ENCODE results near the gene TCF21. TPM values are rescaled to one million over a fixed set of nuclear protein-coding genes. Genes with fewer than 3 reads are reported as not detected.

TCF21 gene
- total RNA-seq, 1 experiment from 2014 or later = not detected

DNA sequence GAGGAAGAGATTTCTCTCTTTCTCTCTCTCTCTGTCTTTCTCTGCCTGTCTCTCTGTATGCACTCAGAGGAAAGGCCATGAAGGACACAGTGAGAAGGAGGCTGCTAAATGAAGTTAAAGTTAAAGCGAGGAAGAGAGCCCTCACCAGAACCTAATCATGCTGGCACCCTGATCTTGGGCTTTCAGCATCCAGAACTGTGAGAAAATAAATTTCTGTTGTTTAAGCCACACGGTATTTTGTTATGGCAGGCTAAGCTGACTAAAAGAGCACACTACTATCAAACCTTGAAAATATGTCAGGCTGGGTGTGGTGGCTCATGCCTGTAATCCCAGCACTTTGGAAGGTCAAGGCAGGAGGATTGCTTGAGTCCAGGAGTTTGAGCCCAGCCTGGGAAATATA, 8.0 kb upstream of the TCF21 start:
- no peaks in the 10 kb centered on the region for H3K9me3 ChIP-seq (ENCODE audit: low read length)
- H3K36me3 ChIP-seq (ENCODE audit: insufficient read depth, low read length) = no peaks in the 10 kb centered on the region
- no peak overlapping the region for H2AFZ ChIP-seq (ENCODE audit: low read length)
- H3K4me2 ChIP-seq (ENCODE audit: low read depth, low read length, poor library complexity, severe bottlenecking) = no peak overlapping the region
- DNase-seq = no peak
- H3K4me1 ChIP-seq (ENCODE audit: low read length) = no peaks in the 10 kb centered on the region
- H3K27ac ChIP-seq (ENCODE audit: low read length) = no peak overlapping the region
- no peaks in the 10 kb centered on the region for H3K9me2 ChIP-seq (replicated peaks; ENCODE audit: insufficient read depth, low read length)
- no peaks in the 10 kb centered on the region for H4K20me1 ChIP-seq (ENCODE audit: insufficient read depth, low read depth, low read length)
- no peak overlapping the region for H3K9ac ChIP-seq (ENCODE audit: low read length)
- no peak overlapping the region for H3K4me3 ChIP-seq (ENCODE audit: low read length)
- H3K79me2 ChIP-seq (ENCODE audit: low read length) = no peaks in the 10 kb centered on the region
- no peaks in the 10 kb centered on the region for H3K27me3 ChIP-seq (ENCODE audit: low read length)

DNA sequence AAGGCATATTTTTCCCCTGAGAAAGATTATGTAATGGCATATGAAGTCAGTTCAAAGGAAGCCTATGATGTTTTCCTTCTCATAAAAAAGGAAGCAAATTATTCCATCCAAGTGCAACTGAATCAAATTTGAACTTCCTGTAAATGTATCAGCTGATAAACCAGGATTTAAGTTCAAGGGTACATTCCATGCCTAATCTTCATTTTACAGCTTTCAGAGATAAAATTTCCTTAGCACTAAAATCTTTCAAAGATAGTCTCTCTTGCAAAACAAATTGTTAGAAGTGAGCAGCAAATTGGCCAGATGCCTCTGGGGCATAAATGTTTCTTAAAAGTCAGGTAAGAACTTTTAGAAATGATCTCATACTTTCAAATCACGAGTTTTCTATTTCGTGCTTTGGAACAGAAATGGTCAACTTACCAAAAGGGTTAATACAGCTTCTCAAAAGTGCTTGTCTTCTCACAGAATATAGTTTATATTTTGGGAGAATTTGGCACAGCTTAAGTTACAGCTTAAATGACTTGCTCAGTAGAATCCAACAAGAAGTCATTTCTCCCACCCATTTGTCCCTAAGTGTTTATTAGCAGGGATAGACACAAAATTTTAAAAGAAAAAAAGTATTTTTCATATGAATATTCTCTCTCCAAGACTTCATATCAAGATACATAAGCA, 2.7 kb upstream of the TCF21 start:
- Histone ChIP-seq H3K4me2 (ENCODE audit: low read depth, low read length, poor library complexity, severe bottlenecking) (no peak overlapping the region), H3K27me3 (ENCODE audit: low read length) (no peaks in the 10 kb centered on the region)

DNA sequence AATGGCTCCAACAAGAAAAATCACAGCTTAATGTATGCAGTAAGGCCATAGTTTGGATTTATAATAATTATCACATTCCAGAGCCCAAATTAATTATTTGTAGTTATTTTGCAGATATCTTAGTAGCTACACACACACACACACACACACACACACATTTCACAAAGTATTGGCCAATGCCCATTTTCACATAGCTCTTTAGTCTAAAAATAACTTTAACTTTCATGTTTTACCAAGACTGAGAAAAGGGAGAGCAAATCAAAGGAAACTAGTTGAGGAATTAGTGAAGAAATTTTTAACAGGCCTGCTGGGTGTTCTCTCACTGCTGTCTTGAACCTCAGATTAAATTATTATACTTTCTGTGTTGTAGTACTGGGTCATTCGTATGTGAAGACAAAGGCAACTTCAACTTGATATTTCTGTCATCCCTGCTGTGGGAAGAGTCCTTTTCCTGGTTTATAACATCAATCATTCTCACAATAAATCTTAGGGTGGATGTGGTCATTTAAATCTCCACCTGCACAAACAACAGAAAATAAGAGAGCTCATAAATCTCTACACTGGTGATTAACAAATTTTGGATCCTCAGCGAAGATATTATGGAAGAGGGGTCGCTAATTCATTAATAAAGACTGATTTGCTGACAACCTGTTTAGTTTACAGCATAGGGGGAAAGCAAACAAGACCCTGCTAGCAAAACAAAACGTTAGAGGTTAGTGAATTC, 1.6 kb upstream of the TCF21 start:
- Histone ChIP-seq H2AFZ (ENCODE audit: low read length) (no peak overlapping the region), H3K4me3 (ENCODE audit: low read length) (no peak overlapping the region), H3K4me1 (ENCODE audit: low read length) (no peaks in the 10 kb centered on the region), H3K27ac (ENCODE audit: low read length) (no peak overlapping the region), H3K4me2 (ENCODE audit: low read depth, low read length, poor library complexity, severe bottlenecking) (no peak overlapping the region), H3K9ac (ENCODE audit: low read length) (no peak overlapping the region), H3K27me3 (ENCODE audit: low read length) (no peaks in the 10 kb centered on the region), H3K79me2 (ENCODE audit: low read length) (no peaks in the 10 kb centered on the region), H3K9me2 (replicated peaks; ENCODE audit: insufficient read depth, low read length) (no peaks in the 10 kb centered on the region), H4K20me1 (ENCODE audit: insufficient read depth, low read depth, low read length) (no peaks in the 10 kb centered on the region), H3K9me3 (ENCODE audit: low read length) (no peaks in the 10 kb centered on the region), H3K36me3 (ENCODE audit: insufficient read depth, low read length) (no peaks in the 10 kb centered on the region)
- DNase-seq = no peak

More for the DNA sequence above, 2.7 kb upstream of the TCF21 start:
- H3K9me3 ChIP-seq (ENCODE audit: low read length) = no peaks in the 10 kb centered on the region
- no peaks in the 10 kb centered on the region for H3K79me2 ChIP-seq (ENCODE audit: low read length)
- H4K20me1 ChIP-seq (ENCODE audit: insufficient read depth, low read depth, low read length) = no peaks in the 10 kb centered on the region
- no peak overlapping the region for H3K27ac ChIP-seq (ENCODE audit: low read length)
- no peak overlapping the region for H3K9ac ChIP-seq (ENCODE audit: low read length)
- H3K4me3 ChIP-seq (ENCODE audit: low read length) = no peak overlapping the region
- no peaks in the 10 kb centered on the region for H3K9me2 ChIP-seq (replicated peaks; ENCODE audit: insufficient read depth, low read length)
- H3K36me3 ChIP-seq (ENCODE audit: insufficient read depth, low read length) = no peaks in the 10 kb centered on the region
- no peak for DNase-seq
- no peaks in the 10 kb centered on the region for H3K4me1 ChIP-seq (ENCODE audit: low read length)
- H2AFZ ChIP-seq (ENCODE audit: low read length) = no peak overlapping the region

DNA sequence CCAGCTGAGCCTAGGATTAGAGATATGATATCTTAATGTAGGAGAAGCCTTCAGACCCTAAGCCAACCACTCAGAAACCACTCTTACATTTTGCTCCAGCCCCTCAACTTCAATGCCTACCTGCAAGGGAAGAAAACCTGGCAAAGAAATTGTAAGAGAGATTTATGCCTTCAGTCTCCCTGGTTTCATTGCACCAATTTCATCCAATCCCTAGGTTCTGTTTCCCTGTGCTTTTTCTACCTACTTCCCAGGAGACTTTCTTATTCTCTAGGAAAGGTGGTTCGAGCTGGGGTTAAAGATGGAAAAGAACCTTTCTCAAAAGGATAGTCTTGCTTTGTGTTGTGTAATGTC, 1.1 kb upstream of the TCF21 start:
- Histone ChIP-seq H2AFZ (ENCODE audit: low read length) (no peak overlapping the region), H4K20me1 (ENCODE audit: insufficient read depth, low read depth, low read length) (no peaks in the 10 kb centered on the region), H3K9me3 (ENCODE audit: low read length) (no peaks in the 10 kb centered on the region), H3K4me3 (ENCODE audit: low read length) (no peak overlapping the region), H3K4me2 (ENCODE audit: low read depth, low read length, poor library complexity, severe bottlenecking) (no peak overlapping the region), H3K36me3 (ENCODE audit: insufficient read depth, low read length) (no peaks in the 10 kb centered on the region), H3K27ac (ENCODE audit: low read length) (no peak overlapping the region), H3K79me2 (ENCODE audit: low read length) (no peaks in the 10 kb centered on the region), H3K9me2 (replicated peaks; ENCODE audit: insufficient read depth, low read length) (no peaks in the 10 kb centered on the region), H3K27me3 (ENCODE audit: low read length) (no peaks in the 10 kb centered on the region), H3K4me1 (ENCODE audit: low read length) (no peaks in the 10 kb centered on the region), H3K9ac (ENCODE audit: low read length) (no peak overlapping the region)
- no peak for DNase-seq

DNA sequence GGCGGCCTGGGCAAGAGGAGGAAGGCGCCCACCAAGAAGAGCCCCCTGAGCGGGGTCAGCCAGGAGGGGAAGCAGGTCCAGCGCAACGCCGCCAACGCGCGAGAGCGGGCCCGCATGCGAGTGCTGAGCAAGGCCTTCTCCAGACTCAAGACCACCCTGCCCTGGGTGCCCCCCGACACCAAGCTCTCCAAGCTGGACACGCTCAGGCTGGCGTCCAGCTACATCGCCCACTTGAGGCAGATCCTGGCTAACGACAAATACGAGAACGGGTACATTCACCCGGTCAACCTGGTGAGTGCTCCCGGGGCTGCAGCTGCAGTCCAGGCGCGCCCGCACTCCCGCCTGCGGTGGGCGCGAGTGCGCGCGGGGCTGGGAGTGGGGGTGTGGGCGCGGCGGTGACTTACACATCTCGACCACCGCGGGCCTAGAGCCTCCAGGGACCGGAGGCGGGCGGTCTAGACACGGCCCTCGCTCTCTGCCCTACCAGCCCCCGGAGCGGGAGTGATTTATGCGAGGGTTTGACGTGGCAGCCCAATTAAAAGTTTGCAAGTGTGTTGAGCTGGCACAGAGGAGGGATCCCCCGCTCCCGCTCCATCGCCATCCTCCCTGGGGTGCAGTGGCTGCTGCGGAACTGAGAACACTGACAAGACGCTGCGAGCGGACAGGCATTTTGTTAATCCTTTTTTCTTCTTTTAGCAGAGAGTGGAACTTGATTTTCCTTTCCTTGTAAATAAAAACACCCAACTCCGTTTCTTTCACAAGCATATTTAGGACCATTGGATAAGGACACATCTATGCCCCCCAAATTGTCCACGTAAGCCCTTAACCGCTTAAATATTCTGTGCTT, 867 bp downstream of the TCF21 start:
- no peak for DNase-seq
- no peak overlapping the region for H3K27ac ChIP-seq (ENCODE audit: low read length)
- H3K4me1 ChIP-seq (ENCODE audit: low read length) = no peaks in the 10 kb centered on the region
- H3K36me3 ChIP-seq (ENCODE audit: insufficient read depth, low read length) = no peaks in the 10 kb centered on the region
- H3K79me2 ChIP-seq (ENCODE audit: low read length) = no peaks in the 10 kb centered on the region
- no peak overlapping the region for H3K9ac ChIP-seq (ENCODE audit: low read length)
- no peaks in the 10 kb centered on the region for H3K9me2 ChIP-seq (replicated peaks; ENCODE audit: insufficient read depth, low read length)
- H3K4me2 ChIP-seq (ENCODE audit: low read depth, low read length, poor library complexity, severe bottlenecking) = no peak overlapping the region
- H3K4me3 ChIP-seq (ENCODE audit: low read length) = no peak overlapping the region
- no peaks in the 10 kb centered on the region for H4K20me1 ChIP-seq (ENCODE audit: insufficient read depth, low read depth, low read length)
- no peaks in the 10 kb centered on the region for H3K27me3 ChIP-seq (ENCODE audit: low read length)
- H2AFZ ChIP-seq (ENCODE audit: low read length) = no peak overlapping the region
- no peaks in the 10 kb centered on the region for H3K9me3 ChIP-seq (ENCODE audit: low read length)

DNA sequence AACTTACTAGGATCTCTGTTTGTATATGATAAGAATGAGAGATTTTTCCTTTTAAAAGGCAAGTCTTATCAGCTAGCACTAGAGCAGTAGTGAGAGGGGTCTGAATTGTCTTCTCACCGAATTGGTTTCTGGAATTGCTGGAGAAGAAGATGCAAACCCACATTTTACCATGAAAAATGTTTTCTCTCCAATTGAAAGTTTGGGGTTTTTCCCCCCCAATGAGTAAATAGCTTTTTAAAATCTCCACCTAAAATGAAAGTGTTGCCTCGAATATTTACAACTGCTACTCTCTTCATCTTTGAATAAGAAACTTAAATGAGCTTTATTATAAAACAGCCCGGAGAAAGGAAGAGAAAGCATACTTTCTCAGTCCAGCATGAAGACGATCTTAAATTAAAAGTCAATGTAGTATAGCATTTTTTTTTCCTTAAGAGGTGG, 1.8 kb downstream of the TCF21 start:
- Histone ChIP-seq H3K27me3 (ENCODE audit: low read length) (no peaks in the 10 kb centered on the region), H2AFZ (ENCODE audit: low read length) (no peak overlapping the region), H3K4me1 (ENCODE audit: low read length) (no peaks in the 10 kb centered on the region), H4K20me1 (ENCODE audit: insufficient read depth, low read depth, low read length) (no peaks in the 10 kb centered on the region), H3K79me2 (ENCODE audit: low read length) (no peaks in the 10 kb centered on the region), H3K9me2 (replicated peaks; ENCODE audit: insufficient read depth, low read length) (no peaks in the 10 kb centered on the region), H3K27ac (ENCODE audit: low read length) (no peak overlapping the region), H3K4me3 (ENCODE audit: low read length) (no peak overlapping the region), H3K36me3 (ENCODE audit: insufficient read depth, low read length) (no peaks in the 10 kb centered on the region), H3K4me2 (ENCODE audit: low read depth, low read length, poor library complexity, severe bottlenecking) (no peak overlapping the region), H3K9ac (ENCODE audit: low read length) (no peak overlapping the region), H3K9me3 (ENCODE audit: low read length) (no peaks in the 10 kb centered on the region)
- no peak for DNase-seq

DNA sequence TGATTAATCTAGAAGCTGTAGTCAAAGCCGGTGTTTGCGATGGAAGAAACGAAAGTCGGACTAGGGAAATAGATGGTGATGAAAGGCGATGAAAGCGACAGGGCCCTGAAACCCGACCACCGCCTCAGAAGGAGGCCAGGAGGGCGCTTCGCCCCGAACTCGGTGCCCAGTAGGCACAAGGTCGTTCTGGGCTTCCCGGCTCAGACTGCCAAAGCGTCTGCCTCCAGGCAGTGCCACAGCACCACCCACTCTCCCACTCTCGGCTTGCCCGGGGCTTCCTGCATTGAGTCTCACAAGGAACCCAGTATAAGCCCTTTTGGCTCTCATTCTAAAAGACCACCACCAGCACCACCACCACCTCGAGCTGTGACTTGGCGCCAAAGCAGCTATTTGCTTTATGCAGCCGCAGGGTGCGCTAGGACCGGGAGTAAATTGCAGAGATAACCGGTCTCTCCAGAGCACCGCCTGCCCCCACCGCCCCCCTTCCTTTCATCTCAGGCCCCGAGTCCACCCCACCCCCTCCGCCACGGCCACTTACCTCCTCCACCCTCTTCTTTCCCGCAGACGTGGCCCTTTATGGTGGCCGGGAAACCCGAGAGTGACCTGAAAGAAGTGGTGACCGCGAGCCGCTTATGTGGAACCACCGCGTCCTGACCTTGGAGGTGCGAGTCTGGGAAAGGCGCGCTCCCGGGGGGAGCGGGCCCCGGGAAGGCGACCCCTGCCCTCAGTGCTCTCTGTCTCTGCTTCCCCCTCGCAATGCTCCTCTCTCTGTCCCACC, 2.4 kb downstream of the TCF21 start:
- no peak overlapping the region for H3K4me2 ChIP-seq (ENCODE audit: low read depth, low read length, poor library complexity, severe bottlenecking)
- DNase-seq = no peak
- no peaks in the 10 kb centered on the region for H4K20me1 ChIP-seq (ENCODE audit: insufficient read depth, low read depth, low read length)
- H3K9ac ChIP-seq (ENCODE audit: low read length) = no peak overlapping the region
- no peak overlapping the region for H3K27ac ChIP-seq (ENCODE audit: low read length)
- no peaks in the 10 kb centered on the region for H3K9me2 ChIP-seq (replicated peaks; ENCODE audit: insufficient read depth, low read length)
- no peaks in the 10 kb centered on the region for H3K79me2 ChIP-seq (ENCODE audit: low read length)
- H3K27me3 ChIP-seq (ENCODE audit: low read length) = no peaks in the 10 kb centered on the region
- no peaks in the 10 kb centered on the region for H3K36me3 ChIP-seq (ENCODE audit: insufficient read depth, low read length)
- H2AFZ ChIP-seq (ENCODE audit: low read length) = no peak overlapping the region
- H3K4me1 ChIP-seq (ENCODE audit: low read length) = no peaks in the 10 kb centered on the region
- H3K4me3 ChIP-seq (ENCODE audit: low read length) = no peak overlapping the region
- H3K9me3 ChIP-seq (ENCODE audit: low read length) = no peaks in the 10 kb centered on the region
